Dermis microvascular lymphatic vessel endothelial cell (primary cell): ENCODE measurements around the gene ARL4D. TPM values are rescaled to one million over a fixed set of nuclear protein-coding genes. Genes with fewer than 3 reads are reported as not detected.

Experiments
- total RNA-seq: library from RNA; depleted of rRNA; stranded (reverse); fragments of >200 nt; gene quantifications from 2 replicates; pipeline ENCODE4 v1.2.1, GENCODE V29; 2014

ARL4D gene
- total RNA-seq, 1 donor from 2014 or later: 0.77 TPM

Other genes starting within 250 kb of the ARL4D start
- 72.5 and 93.4 TPM in 2 replicates for gene NBR1, start 227.8 kb upstream of the ARL4D start, total RNA-seq
- 1.2 and 1.9 TPM in 2 replicates for gene TMEM106A, start 187.1 kb upstream of the ARL4D start, total RNA-seq
- not detected in 2 replicates for gene CCDC200, start 170.4 kb upstream of the ARL4D start, total RNA-seq
- not detected in 2 replicates for gene RNU2-1, start 165.0 kb upstream of the ARL4D start, total RNA-seq
- 38.9 and 47.3 TPM in 2 replicates for gene DHX8, start 85.0 kb downstream of the ARL4D start, total RNA-seq
- 7.2 TPM in 2 replicates for gene ETV4, start 147.3 kb downstream of the ARL4D start, total RNA-seq